ENCODE data around the gene EFCAB6.

The EFCAB6 gene

GRCh38 chr22:43637275-43638260 lies 174.5 kb downstream of the EFCAB6 start:
- DNase-seq (ENCODE audit: insufficient read length, low spot score) (no peak), FAIRE-seq (no peak)
- no peak for TF ChIP-seq CTCF (IDR thresholded peaks at IDR 0.05; ENCODE audit: insufficient read depth, missing control alignments)

- FAIRE-seq (no peak), DNase-seq (ENCODE audit: insufficient read length, low spot score) (no peak)
These were observed 176.0 kb downstream of the EFCAB6 start for GRCh38 chr22:43636086-43636485.

GRCh38 chr22:43635101-43635500 lies 177.0 kb downstream of the EFCAB6 start:
- DNase-seq (ENCODE audit: insufficient read length, low spot score) (no peak), FAIRE-seq (no peak)
- TF ChIP-seq CTCF (IDR thresholded peaks at IDR 0.05; ENCODE audit: insufficient read depth, missing control alignments) = no peak

More at GRCh38 chr22:43636086-43636485, 176.0 kb downstream of the EFCAB6 start:
- TF ChIP-seq CTCF (IDR thresholded peaks at IDR 0.05; ENCODE audit: insufficient read depth, missing control alignments) = no peak

- TF ChIP-seq CTCF (IDR thresholded peaks at IDR 0.05; ENCODE audit: insufficient read depth, missing control alignments) = no peak
- DNase-seq (ENCODE audit: insufficient read length, low spot score) = no peak
- no peak for FAIRE-seq
These were observed 177.8 kb downstream of the EFCAB6 start for GRCh38 chr22:43634316-43634715.

GRCh38 chr22:43633631-43634285 lies 178.3 kb downstream of the EFCAB6 start:
- DNase-seq (ENCODE audit: insufficient read length, low spot score) (no peak), FAIRE-seq (no peak)
- no peak for TF ChIP-seq CTCF (IDR thresholded peaks at IDR 0.05; ENCODE audit: insufficient read depth, missing control alignments)

- no peak for FAIRE-seq
- no peak for DNase-seq (ENCODE audit: insufficient read length, low spot score)
- TF ChIP-seq CTCF (IDR thresholded peaks at IDR 0.05; ENCODE audit: insufficient read depth, missing control alignments) = no peak
These were observed 180.3 kb downstream of the EFCAB6 start for GRCh38 chr22:43631846-43632245.
